SW480 (cell line): Measurements from ENCODE around the gene ZW10.
"Not testable (repeated sequence)": the region's sequence is repeated elsewhere in the genome, so short reads cannot be mapped to it uniquely, and the experiment has no call there.

Experiments
- DNase-seq: peaks from one replicate; pipeline ENCODE4 v3.0.0-alpha.2; 2016; ENCODE audit warnings: low spot score

The ZW10 gene, protein sequence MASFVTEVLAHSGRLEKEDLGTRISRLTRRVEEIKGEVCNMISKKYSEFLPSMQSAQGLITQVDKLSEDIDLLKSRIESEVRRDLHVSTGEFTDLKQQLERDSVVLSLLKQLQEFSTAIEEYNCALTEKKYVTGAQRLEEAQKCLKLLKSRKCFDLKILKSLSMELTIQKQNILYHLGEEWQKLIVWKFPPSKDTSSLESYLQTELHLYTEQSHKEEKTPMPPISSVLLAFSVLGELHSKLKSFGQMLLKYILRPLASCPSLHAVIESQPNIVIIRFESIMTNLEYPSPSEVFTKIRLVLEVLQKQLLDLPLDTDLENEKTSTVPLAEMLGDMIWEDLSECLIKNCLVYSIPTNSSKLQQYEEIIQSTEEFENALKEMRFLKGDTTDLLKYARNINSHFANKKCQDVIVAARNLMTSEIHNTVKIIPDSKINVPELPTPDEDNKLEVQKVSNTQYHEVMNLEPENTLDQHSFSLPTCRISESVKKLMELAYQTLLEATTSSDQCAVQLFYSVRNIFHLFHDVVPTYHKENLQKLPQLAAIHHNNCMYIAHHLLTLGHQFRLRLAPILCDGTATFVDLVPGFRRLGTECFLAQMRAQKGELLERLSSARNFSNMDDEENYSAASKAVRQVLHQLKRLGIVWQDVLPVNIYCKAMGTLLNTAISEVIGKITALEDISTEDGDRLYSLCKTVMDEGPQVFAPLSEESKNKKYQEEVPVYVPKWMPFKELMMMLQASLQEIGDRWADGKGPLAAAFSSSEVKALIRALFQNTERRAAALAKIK

DNA sequence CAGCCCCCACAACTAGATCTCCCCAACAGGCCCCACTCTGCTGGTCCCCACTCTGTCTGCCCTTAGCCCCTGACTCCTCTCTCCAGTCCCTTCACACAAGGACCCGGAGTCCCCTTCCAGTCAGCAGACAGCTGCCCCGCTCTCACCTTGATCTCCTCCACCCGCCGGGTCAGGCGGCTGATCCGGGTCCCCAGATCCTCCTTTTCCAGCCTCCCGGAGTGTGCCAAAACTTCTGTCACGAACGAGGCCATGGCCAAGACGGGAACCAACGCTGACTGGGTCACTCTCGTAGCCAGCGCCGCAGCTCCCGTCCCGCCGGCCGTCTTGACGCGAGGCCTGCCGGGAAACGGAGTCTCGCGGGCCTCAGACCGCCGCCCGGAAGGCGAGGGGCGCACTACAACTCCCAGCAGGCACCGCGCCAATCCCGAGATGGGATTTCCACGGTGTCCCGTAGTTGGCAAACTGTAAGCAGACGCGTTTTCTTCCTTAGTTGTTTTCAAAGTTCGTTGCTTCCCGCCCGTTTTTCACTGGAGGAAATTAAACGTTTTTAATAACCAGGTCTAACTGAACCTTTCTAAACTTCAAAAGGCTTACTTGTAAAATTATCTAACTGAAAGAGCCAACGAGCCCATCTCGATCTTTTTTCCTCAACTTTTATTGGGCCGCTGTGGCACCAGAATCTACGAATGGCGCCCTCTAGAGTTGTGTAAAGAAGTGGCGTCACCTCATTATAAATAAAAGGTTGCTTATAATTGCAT lies at the start of gene ZW10:
Gene ZW10, minus strand, starts transcription at position 277 of the 758 bp plus-strand sequence. Its CDS starts 26 bp downstream, at position 251.
- DNase-seq: peak; percentile 93

GRCh38 chr11:113818426-113818825 lies 44.9 kb upstream of the ZW10 start:
- DNase-seq: no peak

GRCh38 chr11:113817626-113818025 lies 44.1 kb upstream of the ZW10 start:
- no peak for DNase-seq

GRCh38 chr11:113817162-113817561 lies 43.7 kb upstream of the ZW10 start:
- no peak for DNase-seq

DNA sequence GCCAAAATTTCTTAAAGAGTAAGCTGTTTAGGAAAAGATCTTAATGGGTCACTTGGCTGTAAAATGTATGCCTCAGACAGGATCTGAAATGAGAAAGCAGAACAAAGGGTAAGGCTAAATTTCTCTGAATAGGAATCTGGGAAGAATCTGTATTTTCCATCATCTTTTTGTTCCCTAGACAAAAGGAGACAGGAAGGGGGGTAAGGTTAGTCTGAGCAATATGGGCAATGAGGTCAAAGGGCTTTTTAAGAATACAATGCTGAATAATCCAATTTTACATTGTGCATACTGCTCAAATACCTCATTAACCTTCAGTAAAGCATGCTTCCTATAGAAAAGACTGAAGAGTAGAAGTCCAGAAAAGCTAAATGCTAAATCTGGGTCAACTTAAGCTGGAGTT lies 40.7 kb upstream of the ZW10 start:
- DNase-seq: no peak

DNA sequence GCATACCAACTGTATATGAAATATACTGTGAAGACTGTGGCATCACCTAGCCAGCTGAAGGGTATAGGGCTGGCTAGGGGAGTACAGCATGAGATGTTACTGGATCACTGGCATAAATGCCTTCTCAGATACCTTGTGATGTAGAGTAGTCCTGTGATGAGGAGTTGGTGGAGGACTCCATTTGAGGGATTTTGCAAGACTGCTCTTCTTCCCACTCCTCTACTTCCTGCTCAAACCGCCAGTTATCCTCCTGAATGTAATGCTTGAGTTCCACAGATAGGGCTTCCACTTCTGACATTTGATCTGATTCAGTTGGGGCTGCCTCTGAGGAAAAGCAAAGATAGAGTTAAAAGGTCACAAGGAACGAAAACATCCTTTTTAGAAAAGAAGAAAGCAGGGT lies 35.4 kb upstream of the ZW10 start:
- no peak for DNase-seq

GRCh38 chr11:113806406-113806805 lies 32.9 kb upstream of the ZW10 start:
- DNase-seq: peak; percentile 42

DNA sequence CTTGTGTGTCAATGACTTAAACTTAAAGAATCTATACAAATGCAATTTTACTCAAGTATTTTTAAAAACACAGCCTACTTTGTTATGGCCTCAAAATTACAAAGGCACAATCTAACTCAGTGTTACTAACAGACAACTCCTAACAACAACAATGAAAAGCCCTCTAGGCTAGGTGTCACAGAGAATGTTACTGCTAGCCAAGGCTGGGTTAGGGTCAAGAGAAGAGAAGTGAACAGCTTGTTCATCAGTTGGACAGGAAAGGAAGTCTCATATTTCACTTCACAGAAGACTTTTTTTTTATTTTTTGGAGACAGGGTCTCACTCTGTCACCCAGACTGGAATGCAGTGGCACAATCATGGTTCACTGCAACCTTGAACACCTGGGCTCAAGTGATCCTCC lies 32.1 kb upstream of the ZW10 start:
- DNase-seq: no peak

DNA sequence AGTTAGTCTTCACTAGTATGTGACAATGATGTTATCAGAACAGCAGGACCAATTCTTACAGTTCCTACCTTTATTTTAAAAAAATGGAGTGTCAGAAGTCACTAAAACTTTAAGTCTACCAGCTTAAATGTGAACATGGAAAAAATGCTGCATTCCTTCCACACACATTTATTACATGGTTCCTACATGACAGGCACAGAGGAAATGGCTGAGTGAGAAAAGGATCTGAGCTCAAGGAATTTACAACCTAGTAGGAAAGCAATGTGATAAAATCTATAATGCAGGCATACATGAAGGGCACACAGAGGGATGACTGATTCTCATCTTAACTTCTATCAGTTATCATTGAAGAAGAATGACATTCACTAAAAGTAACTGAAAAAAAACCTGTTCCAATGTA lies 29.1 kb upstream of the ZW10 start:
- no peak for DNase-seq

DNA sequence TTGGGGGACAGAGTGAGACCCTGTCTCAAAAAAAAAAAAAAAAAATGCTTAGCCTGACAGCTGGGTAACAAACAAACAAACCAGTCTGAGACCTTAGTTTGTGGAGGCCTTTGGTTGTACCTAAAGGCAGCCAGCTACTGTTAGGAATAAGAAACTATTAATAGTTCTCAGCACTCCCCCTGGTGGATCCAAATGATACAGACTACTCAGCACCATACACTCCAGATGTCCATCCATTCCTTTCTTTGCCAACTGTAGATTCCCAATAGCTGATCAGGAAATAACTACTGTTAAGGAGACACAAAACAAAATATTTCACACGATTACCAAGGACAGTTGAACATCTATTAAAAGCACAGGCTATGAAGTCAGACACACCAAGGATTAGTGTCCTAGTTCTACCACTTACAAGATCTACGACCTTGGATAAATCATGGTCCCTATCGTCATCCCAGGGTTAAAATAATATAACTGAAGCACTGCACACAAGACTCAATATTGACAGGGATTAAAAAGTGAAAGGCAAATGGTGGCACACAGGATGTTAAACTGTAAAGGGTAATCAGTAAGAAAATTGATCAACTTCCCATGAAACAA lies 23.3 kb upstream of the ZW10 start:
- peak; percentile 43 for DNase-seq

- DNase-seq: no peak
These were observed 16.3 kb upstream of the ZW10 start for GRCh38 chr11:113789675-113790320.

GRCh38 chr11:113789016-113789415 lies 15.5 kb upstream of the ZW10 start:
- not testable (repeated sequence) for DNase-seq

DNA sequence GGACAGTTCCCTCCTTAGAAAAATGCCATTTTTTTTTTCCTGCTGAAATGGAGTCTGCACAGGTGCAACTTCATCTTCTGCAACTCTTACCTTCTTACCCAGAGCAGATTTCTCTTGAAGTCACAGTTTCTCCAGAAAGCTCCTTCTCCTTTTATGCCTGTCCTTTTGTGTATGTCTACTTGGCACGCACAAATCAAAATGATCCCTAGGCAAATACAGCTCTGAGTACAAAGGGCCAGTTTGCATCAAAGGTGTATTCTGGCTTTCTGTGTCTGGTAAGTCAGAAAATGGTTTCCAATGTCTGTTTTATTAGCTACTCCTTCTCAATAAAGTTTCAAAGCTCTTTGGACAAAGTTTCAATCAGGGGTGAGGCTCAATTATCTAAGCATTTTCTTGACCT lies 8.6 kb upstream of the ZW10 start:
- DNase-seq: no peak

- no peak for DNase-seq
These were observed 8.2 kb upstream of the ZW10 start for GRCh38 chr11:113781682-113782081.

GRCh38 chr11:113779496-113779895 lies 6.0 kb upstream of the ZW10 start, which contains the start of gene CLDN25:
TSS of gene CLDN25 (plus strand) at chr11:113779796. CDS start at chr11:113779796, 0 bp downstream.
- no peak for DNase-seq

DNA sequence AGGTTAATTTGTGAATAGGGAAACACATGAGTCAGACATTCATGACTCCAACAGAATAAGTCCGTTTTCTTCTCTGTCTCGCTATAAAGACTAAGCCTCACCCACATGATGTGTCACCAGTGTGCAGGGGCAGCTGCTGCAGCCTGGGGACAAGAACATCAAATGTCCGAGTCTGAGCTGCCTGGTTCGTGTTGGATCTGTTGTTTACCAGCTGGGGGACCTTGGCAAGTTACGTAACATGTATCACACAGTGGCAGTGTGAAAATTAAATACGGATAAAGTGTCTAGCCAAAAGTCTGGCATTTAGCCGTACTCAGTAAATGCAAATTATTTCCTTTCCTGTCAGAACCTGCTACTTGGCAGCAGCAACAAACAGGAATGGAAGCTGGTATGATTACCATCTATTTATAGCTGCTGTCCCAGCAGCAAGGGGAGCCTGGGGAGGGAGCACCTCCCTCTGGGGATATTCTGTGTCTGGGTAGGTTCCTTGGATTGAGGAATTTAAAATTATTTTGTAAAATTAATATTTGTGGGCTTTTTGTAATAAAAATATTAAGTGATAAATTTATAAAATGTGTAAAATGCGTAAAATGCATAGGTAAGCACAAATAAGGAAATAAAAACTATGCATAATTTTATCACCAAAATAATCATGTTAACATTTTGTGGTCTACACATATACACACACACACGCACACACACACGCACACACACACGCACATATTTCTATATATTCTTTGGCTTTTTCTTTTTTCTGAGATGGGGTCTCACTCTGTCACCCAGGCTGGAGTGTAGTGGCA lies 4.8 kb upstream of the ZW10 start:
- peak; percentile 38 for DNase-seq

- DNase-seq: no peak
These were observed 647 bp upstream of the ZW10 start for GRCh38 chr11:113774174-113774503.

- peak; percentile 31 for DNase-seq
These were observed 438 bp downstream of the ZW10 start for GRCh38 chr11:113773092-113773415.

DNA sequence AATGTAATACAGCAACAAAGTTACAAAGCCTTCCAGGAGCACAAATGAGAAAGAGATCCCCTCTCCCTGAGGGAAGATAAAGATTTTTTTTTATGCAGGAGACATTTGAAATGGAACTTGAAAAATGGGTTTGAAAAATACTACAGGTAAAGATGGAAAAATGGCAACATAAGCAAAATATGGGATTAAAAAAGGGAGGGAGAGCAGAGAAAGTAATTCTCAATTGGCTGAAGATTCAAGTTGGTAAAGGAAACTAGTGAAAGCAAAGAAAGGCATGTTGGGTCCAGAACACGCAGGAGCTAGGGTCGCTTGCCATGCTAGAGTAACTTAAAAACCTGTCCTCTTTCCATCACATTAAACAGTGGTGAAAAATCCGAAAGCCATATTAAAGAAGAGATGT lies 1.5 kb downstream of the ZW10 start:
- DNase-seq: no peak

DNA sequence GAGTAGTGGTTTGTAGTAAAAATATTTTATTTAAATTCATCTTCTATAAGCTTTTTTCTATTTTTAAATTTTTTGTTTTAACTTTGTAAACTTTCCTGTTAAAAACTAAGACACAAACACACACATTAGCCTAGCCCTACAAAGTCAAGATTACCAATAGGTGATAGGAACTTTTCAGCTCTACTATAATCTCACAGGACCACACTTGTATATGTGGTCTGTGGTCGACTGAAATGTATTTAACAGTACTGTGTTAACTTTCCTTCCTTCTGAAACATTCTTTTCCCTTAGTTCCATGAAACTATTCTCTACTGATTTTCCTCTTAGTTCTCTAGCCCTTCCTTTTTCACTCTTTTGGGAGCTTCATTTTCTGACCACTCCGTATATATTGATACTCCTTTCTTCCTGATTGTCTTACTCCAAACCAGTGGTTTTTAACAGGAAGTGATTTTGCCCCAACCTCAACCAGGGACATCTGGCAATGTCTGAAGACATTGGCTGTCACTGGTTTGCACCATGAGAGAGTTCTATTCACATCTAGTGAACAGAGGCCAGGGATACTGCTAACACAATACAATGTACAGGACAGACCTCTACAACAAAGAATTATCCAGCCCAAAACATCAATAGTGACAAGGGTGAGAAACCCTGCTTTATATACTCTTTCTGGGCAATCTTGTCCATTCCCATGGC lies 8.8 kb downstream of the ZW10 start:
- DNase-seq: no peak
